ENCODE measurements around the gene F12. TPM values are rescaled to one million over a fixed set of nuclear protein-coding genes. Genes with fewer than 3 reads are reported as not detected.

F12 gene
- total RNA-seq, 2 donors from 2014 or later = 0.95 to 2.9 TPM

GRCh38 chr5:177442066-177442826 lies 32.9 kb upstream of the F12 start:
- Mint-ChIP-seq H3K27me3 (ENCODE audit: insufficient read depth) (peaks cover 22% of the 10 kb centered on the region), H3K4me3 (no peak overlapping the region), H3K4me1 (peaks cover 8% of the 10 kb centered on the region), H3K9me3 (no peaks in the 10 kb centered on the region), H3K27ac (no peak overlapping the region), H3K36me3 (ENCODE audit: low read depth) (peaks cover 27% of the 10 kb centered on the region)
- TF ChIP-seq CTCF (conservative IDR thresholded peaks at IDR 0.05) = no peak
- no peaks in the 10 kb centered on the region for H3K27me3 ChIP-seq (ENCODE audit: control insufficient read depth, insufficient read depth, low read length, poor library complexity, severe bottlenecking)
- no peaks in the 10 kb centered on the region for H3K9me3 ChIP-seq (ENCODE audit: control insufficient read depth, low read length)
- no peak overlapping the region for H3K4me3 ChIP-seq (ENCODE audit: low read length)
- no peak overlapping the region for H3K27ac ChIP-seq (ENCODE audit: low read depth, low read length)
- peaks cover 17% of the 10 kb centered on the region for H3K36me3 ChIP-seq (ENCODE audit: control insufficient read depth, insufficient read depth, low read length)
- WGBS, 2 experiments (ENCODE audit: insufficient coverage in 1 of 2, insufficient read length in 1 of 2) = 93 to 95% methylated on average over 12 to 20 of the region's 20 CpGs
- H3K4me1 ChIP-seq (ENCODE audit: control insufficient read depth, insufficient read depth, low read length) = peaks cover 3% of the 10 kb centered on the region
- no peak overlapping the region for H3K9ac ChIP-seq (ENCODE audit: extremely low read depth, low read length, poor library complexity, severe bottlenecking)
- no peak for DNase-seq

- no peak for TF ChIP-seq CTCF (conservative IDR thresholded peaks at IDR 0.05)
- Mint-ChIP-seq H3K27me3 (ENCODE audit: insufficient read depth) (peaks cover 20% of the 10 kb centered on the region), H3K36me3 (ENCODE audit: low read depth) (peaks cover 32% of the 10 kb centered on the region), H3K27ac (no peak overlapping the region), H3K9me3 (no peaks in the 10 kb centered on the region), H3K4me3 (no peak overlapping the region), H3K4me1 (peaks cover 8% of the 10 kb centered on the region)
- Histone ChIP-seq H3K27me3 (ENCODE audit: control insufficient read depth, insufficient read depth, low read length, poor library complexity, severe bottlenecking) (no peaks in the 10 kb centered on the region), H3K36me3 (ENCODE audit: control insufficient read depth, insufficient read depth, low read length) (peaks cover 23% of the 10 kb centered on the region), H3K9ac (ENCODE audit: extremely low read depth, low read length, poor library complexity, severe bottlenecking) (no peak overlapping the region), H3K4me3 (ENCODE audit: low read length) (no peak overlapping the region), H3K4me1 (ENCODE audit: control insufficient read depth, insufficient read depth, low read length) (peaks cover 3% of the 10 kb centered on the region), H3K9me3 (ENCODE audit: control insufficient read depth, low read length) (no peaks in the 10 kb centered on the region), H3K27ac (ENCODE audit: low read depth, low read length) (no peak overlapping the region)
- no peak for DNase-seq
- WGBS, 2 experiments (ENCODE audit: insufficient coverage in 1 of 2, insufficient read length in 1 of 2) = 92 to 95% methylated on average over 13 to 26 of the region's 26 CpGs
These were observed 31.8 kb upstream of the F12 start for GRCh38 chr5:177440990-177441780.

DNA sequence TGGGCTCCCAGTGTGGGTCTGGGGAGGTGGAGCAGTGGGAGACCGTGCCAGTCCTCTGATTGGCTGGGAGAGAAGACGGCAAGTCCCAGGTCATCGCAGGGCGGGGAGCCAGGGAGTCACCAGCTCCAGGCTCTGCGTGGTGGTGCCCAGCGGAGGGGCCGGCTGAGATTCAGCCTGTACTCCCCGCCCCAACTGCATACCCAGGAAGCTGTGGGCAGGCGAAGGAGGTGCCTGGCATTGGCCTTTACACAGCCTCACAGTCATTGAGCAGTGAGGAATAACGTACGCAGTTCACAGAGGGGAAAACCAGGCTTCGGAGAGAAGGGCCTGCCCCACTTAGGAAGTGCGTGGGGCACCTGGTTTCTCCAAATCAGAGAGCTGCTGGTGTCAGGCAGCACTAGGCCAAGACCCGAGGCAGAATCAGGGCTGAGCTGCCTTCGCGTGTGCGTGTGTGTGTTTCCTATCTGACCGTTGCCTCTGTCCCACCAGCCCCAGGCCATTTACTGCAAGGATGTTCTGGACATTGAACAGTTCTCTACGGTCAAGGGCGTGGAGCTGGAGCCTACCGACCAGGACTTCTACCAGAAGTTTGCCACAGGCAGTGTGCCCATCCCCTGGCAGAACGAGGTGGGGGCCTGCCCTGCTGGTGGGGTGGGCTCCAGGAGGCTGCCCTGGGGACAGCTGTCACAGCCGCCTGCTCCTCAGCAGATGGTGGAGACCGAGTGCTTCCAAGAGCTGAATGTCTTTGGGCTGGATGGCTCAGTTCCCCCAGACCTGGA lies 31.0 kb upstream of the F12 start:
- Mint-ChIP-seq H3K9me3 (no peaks in the 10 kb centered on the region), H3K27ac (no peak overlapping the region), H3K4me1 (peaks cover 3% of the 10 kb centered on the region), H3K36me3 (ENCODE audit: low read depth) (peaks cover 38% of the 10 kb centered on the region), H3K27me3 (ENCODE audit: insufficient read depth) (peaks cover 12% of the 10 kb centered on the region), H3K4me3 (no peak overlapping the region)
- Histone ChIP-seq H3K9me3 (ENCODE audit: control insufficient read depth, low read length) (no peaks in the 10 kb centered on the region), H3K36me3 (ENCODE audit: control insufficient read depth, insufficient read depth, low read length) (peaks cover 23% of the 10 kb centered on the region), H3K4me3 (ENCODE audit: low read length) (no peak overlapping the region), H3K4me1 (ENCODE audit: control insufficient read depth, insufficient read depth, low read length) (peaks cover 3% of the 10 kb centered on the region), H3K27me3 (ENCODE audit: control insufficient read depth, insufficient read depth, low read length, poor library complexity, severe bottlenecking) (no peaks in the 10 kb centered on the region), H3K9ac (ENCODE audit: extremely low read depth, low read length, poor library complexity, severe bottlenecking) (no peak overlapping the region), H3K27ac (ENCODE audit: low read depth, low read length) (no peak overlapping the region)
- TF ChIP-seq CTCF (conservative IDR thresholded peaks at IDR 0.05) = no peak
- WGBS, 2 experiments (ENCODE audit: insufficient coverage in 1 of 2, insufficient read length in 1 of 2) = 92 to 95% methylated on average over 24 of the region's 24 CpGs
- DNase-seq = no peak
